ENCODE measurements around the gene IL13RA1.
"Not testable (repeated sequence)": the region's sequence is repeated elsewhere in the genome, so short reads cannot be mapped to it uniquely, and the experiment has no call there.

DNA sequence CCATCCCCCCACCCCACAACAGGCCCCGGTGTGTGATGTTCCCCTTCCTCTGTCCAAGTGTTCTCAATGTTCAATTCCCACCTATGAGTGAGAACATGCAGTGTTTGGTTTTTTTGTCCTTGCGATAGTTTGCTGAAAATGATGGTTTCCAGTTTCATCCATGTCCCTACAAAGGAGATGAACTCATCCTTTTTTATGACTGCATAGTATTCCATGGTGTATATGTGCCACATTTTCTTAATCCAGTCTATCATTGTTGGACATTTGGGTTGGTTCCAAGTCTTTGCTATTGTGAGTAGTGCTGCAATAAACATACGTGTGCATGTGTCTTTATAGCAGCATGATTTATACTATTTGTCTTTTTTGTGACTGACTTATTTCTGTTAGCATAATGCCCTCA is 5.1 kb downstream of the IL13RA1 start:
- TF ChIP-seq EZH2 (IDR thresholded peaks at IDR 0.05; ENCODE audit: low read length), result not testable (repeated sequence)
- TF ChIP-seq, protein P1, sequence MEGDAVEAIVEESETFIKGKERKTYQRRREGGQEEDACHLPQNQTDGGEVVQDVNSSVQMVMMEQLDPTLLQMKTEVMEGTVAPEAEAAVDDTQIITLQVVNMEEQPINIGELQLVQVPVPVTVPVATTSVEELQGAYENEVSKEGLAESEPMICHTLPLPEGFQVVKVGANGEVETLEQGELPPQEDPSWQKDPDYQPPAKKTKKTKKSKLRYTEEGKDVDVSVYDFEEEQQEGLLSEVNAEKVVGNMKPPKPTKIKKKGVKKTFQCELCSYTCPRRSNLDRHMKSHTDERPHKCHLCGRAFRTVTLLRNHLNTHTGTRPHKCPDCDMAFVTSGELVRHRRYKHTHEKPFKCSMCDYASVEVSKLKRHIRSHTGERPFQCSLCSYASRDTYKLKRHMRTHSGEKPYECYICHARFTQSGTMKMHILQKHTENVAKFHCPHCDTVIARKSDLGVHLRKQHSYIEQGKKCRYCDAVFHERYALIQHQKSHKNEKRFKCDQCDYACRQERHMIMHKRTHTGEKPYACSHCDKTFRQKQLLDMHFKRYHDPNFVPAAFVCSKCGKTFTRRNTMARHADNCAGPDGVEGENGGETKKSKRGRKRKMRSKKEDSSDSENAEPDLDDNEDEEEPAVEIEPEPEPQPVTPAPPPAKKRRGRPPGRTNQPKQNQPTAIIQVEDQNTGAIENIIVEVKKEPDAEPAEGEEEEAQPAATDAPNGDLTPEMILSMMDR (optimal IDR thresholded peaks at IDR 0.05 in 1 of 3, IDR thresholded peaks at IDR 0.05 in 1 of 3, conservative IDR thresholded peaks at IDR 0.05 in 1 of 3; ENCODE audit: extremely low read depth in 1 of 3, insufficient read depth in 2 of 3, low read length in 3 of 3), result not testable (repeated sequence)

Data from keratinocyte (primary cell).